WTC11 (cell line): Measurements from ENCODE around the gene CDH12. TPM values are rescaled to one million over a fixed set of nuclear protein-coding genes. Genes with fewer than 3 reads are reported as not detected.

Experiments
- ATAC-seq: fragments of 200-7000 bp; cut with Tn5 transposase; 2 replicates; pipeline ENCODE4 v1.10.0; 2021; ENCODE audit warnings: mild to moderate bottlenecking, moderate library complexity
- CTCF ChIA-PET: fragments of 300-600 bp; sonication (Branson Sonifier 250); formaldehyde crosslinking; loops from one replicate; lab custom pipeline; 2021; ENCODE audit warnings: antibody characterized with exemption; lab: Charles Lee
- POLR2A ChIA-PET: fragments of 350-600 bp; sonication (Branson Sonifier 250); formaldehyde crosslinking; loops from one replicate; lab custom pipeline; 2021; ENCODE audit warnings: antibody characterized with exemption; lab: Charles Lee
- DNase-seq: peaks from one replicate; pipeline ENCODE4 v3.0.0; 2021; ENCODE audit warnings: low spot score
- H3K27ac Mint-ChIP-seq: 2 replicates; pipeline ENCODE4 v1.8.0; 2021; ENCODE audit warnings: mixed read lengths
- H3K27me3 Mint-ChIP-seq: 2 replicates; pipeline ENCODE4 v1.8.0; 2021; ENCODE audit warnings: low read depth, mild to moderate bottlenecking, moderate library complexity, mixed read lengths
- H3K36me3 Mint-ChIP-seq: 2 replicates; pipeline ENCODE4 v1.8.0; 2021; ENCODE audit warnings: mixed read lengths
- H3K4me1 Mint-ChIP-seq: 2 replicates; pipeline ENCODE4 v1.8.0; 2022; ENCODE audit warnings: mixed read lengths
- H3K4me3 Mint-ChIP-seq: 2 replicates; pipeline ENCODE4 v1.8.0; 2021; ENCODE audit warnings: mild to moderate bottlenecking, moderate library complexity, mixed read lengths
- H3K9me3 Mint-ChIP-seq: 2 replicates; pipeline ENCODE4 v1.8.0; 2021; ENCODE audit warnings: mixed read lengths
- CREB1 ChIP-seq: sonication (generic); formaldehyde crosslinking; IDR thresholded peaks from 2 replicates; pipeline ENCODE4 v1.8.0; 2023; ENCODE audit warnings: mild to moderate bottlenecking, missing genetic modification reagents
- ERG ChIP-seq: fragments of 250-450 bp; sonication (Bioruptor Pico); IDR thresholded peaks from 2 replicates; pipeline ENCODE4 v1.8.0; 2021; ENCODE audit warnings: mild to moderate bottlenecking
- GABPB1 ChIP-seq: sonication (generic); formaldehyde crosslinking; IDR thresholded peaks from 2 replicates; pipeline ENCODE4 v1.8.1; 2023; ENCODE audit warnings: mild to moderate bottlenecking, missing genetic modification reagents
- GRHL2 ChIP-seq: fragments of 250-450 bp; sonication (Bioruptor Pico); IDR thresholded peaks from 2 replicates; pipeline ENCODE4 v1.8.0; 2022; ENCODE audit warnings: mild to moderate bottlenecking, moderate library complexity; ENCODE audit not compliant: insufficient replicate concordance, severe bottlenecking
- JAZF1 ChIP-seq: fragments of 250-450 bp; sonication (Bioruptor Pico); IDR thresholded peaks from 2 replicates; pipeline ENCODE4 v1.9.0; 2021; ENCODE audit warnings: moderate library complexity, mild to moderate bottlenecking, inconsistent platforms
- JUN ChIP-seq: sonication (generic); formaldehyde crosslinking; IDR thresholded peaks from 2 replicates; pipeline ENCODE4 v1.8.0; 2023; ENCODE audit warnings: mild to moderate bottlenecking, missing genetic modification reagents
- KAT7 ChIP-seq: sonication (generic); formaldehyde crosslinking; IDR thresholded peaks from 2 replicates; pipeline ENCODE4 v1.8.1; 2023; ENCODE audit warnings: missing genetic modification reagents, mild to moderate bottlenecking, borderline replicate concordance
- MXD4 ChIP-seq: fragments of 250-450 bp; sonication (Bioruptor Pico); IDR thresholded peaks from 2 replicates; pipeline ENCODE4 v1.8.0; 2021; ENCODE audit warnings: mild to moderate bottlenecking, moderate library complexity, borderline replicate concordance
- NFYB ChIP-seq: sonication (generic); formaldehyde crosslinking; conservative IDR thresholded peaks from 2 replicates; pipeline ENCODE4 v1.8.0; 2022; ENCODE audit warnings: low read depth, missing genetic modification reagents
- NR2C2 ChIP-seq: sonication (generic); formaldehyde crosslinking; IDR thresholded peaks from 2 replicates; pipeline ENCODE4 v1.8.0; 2022; ENCODE audit warnings: mild to moderate bottlenecking, missing genetic modification reagents
- OVOL2 ChIP-seq: fragments of 250-450 bp; sonication (Bioruptor Pico); IDR thresholded peaks from 2 replicates; pipeline ENCODE4 v1.9.0; 2021; ENCODE audit warnings: mild to moderate bottlenecking, borderline replicate concordance
- PRRX2 ChIP-seq: fragments of 250-450 bp; sonication (Bioruptor Pico); IDR thresholded peaks from 2 replicates; pipeline ENCODE4 v1.8.0; 2021; ENCODE audit warnings: mild to moderate bottlenecking
- RORB ChIP-seq: fragments of 250-450 bp; sonication (Bioruptor Pico); IDR thresholded peaks from 2 replicates; pipeline ENCODE4 v1.9.0; 2021; ENCODE audit warnings: mild to moderate bottlenecking
- SOX15 ChIP-seq: fragments of 250-450 bp; sonication (Bioruptor Pico); IDR thresholded peaks from 2 replicates; pipeline ENCODE4 v1.9.0; 2021; ENCODE audit warnings: mild to moderate bottlenecking
- TCF7 ChIP-seq: sonication (generic); formaldehyde crosslinking; IDR thresholded peaks from 2 replicates; pipeline ENCODE4 v1.8.0; 2022; ENCODE audit warnings: mild to moderate bottlenecking, low read depth, missing genetic modification reagents, moderate library complexity
- TP53 ChIP-seq: sonication (generic); formaldehyde crosslinking; IDR thresholded peaks from 2 replicates; pipeline ENCODE4 v1.8.1; 2023; ENCODE audit warnings: mild to moderate bottlenecking, missing genetic modification reagents
- ZBTB21 ChIP-seq: sonication (generic); formaldehyde crosslinking; IDR thresholded peaks from 2 replicates; pipeline ENCODE4 v1.8.1; 2023; ENCODE audit warnings: mild to moderate bottlenecking, missing genetic modification reagents, borderline replicate concordance
- ZNF219 ChIP-seq: sonication (generic); formaldehyde crosslinking; IDR thresholded peaks from 2 replicates; pipeline ENCODE4 v1.8.0; 2023; ENCODE audit warnings: missing genetic modification reagents, mild to moderate bottlenecking, borderline replicate concordance
- ZNF232 ChIP-seq: sonication (generic); formaldehyde crosslinking; IDR thresholded peaks from 2 replicates; pipeline ENCODE4 v1.8.0; 2022; ENCODE audit warnings: mild to moderate bottlenecking, missing genetic modification reagents
- ZNF396 ChIP-seq: fragments of 250-450 bp; sonication (Bioruptor Pico); IDR thresholded peaks from 2 replicates; pipeline ENCODE4 v1.8.0; 2021; ENCODE audit warnings: mild to moderate bottlenecking, moderate library complexity, borderline replicate concordance
- ZNF416 ChIP-seq: fragments of 250-450 bp; sonication (Bioruptor Pico); IDR thresholded peaks from 2 replicates; pipeline ENCODE4 v1.9.0; 2021; ENCODE audit warnings: mild to moderate bottlenecking, inconsistent platforms
- total RNA-seq: library from RNA; stranded (reverse); gene quantifications from 3 replicates; pipeline ENCODE4 v1.2.3, GENCODE V29; 2021
- TF ChIP-seq, protein P1 (sequence below): sonication (generic); formaldehyde crosslinking; IDR thresholded peaks from 2 replicates; pipeline ENCODE4 v1.8.1; 2022; ENCODE audit warnings: mild to moderate bottlenecking, missing genetic modification reagents, moderate library complexity, borderline replicate concordance
- TF ChIP-seq, protein P2 (sequence below): sonication (generic); formaldehyde crosslinking; conservative IDR thresholded peaks from 2 replicates; pipeline ENCODE4 v1.8.1; 2022; ENCODE audit warnings: mild to moderate bottlenecking, missing genetic modification reagents
- TF ChIP-seq, protein P3 (sequence below): fragments of 250-450 bp; sonication (Bioruptor Pico); IDR thresholded peaks from 2 replicates; pipeline ENCODE4 v1.9.0; 2021; ENCODE audit warnings: mild to moderate bottlenecking, borderline replicate concordance
- TF ChIP-seq, protein P4 (sequence below): sonication (generic); formaldehyde crosslinking; IDR thresholded peaks from 2 replicates; pipeline ENCODE4 v1.8.1; 2022; ENCODE audit warnings: mild to moderate bottlenecking, moderate library complexity, missing genetic modification reagents
- TF ChIP-seq, protein P5 (sequence below): fragments of 250-450 bp; sonication (Bioruptor Pico); conservative IDR thresholded peaks from 2 replicates; pipeline ENCODE4 v1.9.0; 2021; ENCODE audit warnings: mild to moderate bottlenecking
- TF ChIP-seq, protein P6 (sequence below): sonication (generic); formaldehyde crosslinking; IDR thresholded peaks from 2 replicates; pipeline ENCODE4 v1.8.0; 2022; ENCODE audit warnings: mild to moderate bottlenecking, missing genetic modification reagents

The CDH12 gene
- total RNA-seq, 1 experiment from 2014 or later: not detected

- Mint-ChIP-seq H3K4me1 (no peaks in the 10 kb centered on the region), H3K27ac (no peak overlapping the region), H3K9me3 (no peaks in the 10 kb centered on the region), H3K36me3 (no peaks in the 10 kb centered on the region), H3K4me3 (no peak overlapping the region), H3K27me3 (no peaks in the 10 kb centered on the region)
- ChIA-PET CTCF (no interaction called here), POLR2A (no interaction called here)
- ATAC-seq: no peak
- TF ChIP-seq, protein P1, sequence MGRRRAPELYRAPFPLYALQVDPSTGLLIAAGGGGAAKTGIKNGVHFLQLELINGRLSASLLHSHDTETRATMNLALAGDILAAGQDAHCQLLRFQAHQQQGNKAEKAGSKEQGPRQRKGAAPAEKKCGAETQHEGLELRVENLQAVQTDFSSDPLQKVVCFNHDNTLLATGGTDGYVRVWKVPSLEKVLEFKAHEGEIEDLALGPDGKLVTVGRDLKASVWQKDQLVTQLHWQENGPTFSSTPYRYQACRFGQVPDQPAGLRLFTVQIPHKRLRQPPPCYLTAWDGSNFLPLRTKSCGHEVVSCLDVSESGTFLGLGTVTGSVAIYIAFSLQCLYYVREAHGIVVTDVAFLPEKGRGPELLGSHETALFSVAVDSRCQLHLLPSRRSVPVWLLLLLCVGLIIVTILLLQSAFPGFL: no peak
- TF ChIP-seq CREB1 (CRISPR knock-in tag) (no peak), ZBTB21 (CRISPR knock-in tag) (no peak), MXD4 (no peak), GRHL2 (CRISPR knock-in tag) (no peak), KAT7 (CRISPR knock-in tag) (no peak), ZNF232 (CRISPR knock-in tag) (no peak), NR2C2 (CRISPR knock-in tag) (no peak), JUN (CRISPR knock-in tag) (no peak), NFYB (no peak), JAZF1 (CRISPR knock-in tag) (no peak)
- TF ChIP-seq, protein P2, sequence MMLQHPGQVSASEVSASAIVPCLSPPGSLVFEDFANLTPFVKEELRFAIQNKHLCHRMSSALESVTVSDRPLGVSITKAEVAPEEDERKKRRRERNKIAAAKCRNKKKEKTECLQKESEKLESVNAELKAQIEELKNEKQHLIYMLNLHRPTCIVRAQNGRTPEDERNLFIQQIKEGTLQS (CRISPR knock-in tag): no peak
- TF ChIP-seq, protein P3, sequence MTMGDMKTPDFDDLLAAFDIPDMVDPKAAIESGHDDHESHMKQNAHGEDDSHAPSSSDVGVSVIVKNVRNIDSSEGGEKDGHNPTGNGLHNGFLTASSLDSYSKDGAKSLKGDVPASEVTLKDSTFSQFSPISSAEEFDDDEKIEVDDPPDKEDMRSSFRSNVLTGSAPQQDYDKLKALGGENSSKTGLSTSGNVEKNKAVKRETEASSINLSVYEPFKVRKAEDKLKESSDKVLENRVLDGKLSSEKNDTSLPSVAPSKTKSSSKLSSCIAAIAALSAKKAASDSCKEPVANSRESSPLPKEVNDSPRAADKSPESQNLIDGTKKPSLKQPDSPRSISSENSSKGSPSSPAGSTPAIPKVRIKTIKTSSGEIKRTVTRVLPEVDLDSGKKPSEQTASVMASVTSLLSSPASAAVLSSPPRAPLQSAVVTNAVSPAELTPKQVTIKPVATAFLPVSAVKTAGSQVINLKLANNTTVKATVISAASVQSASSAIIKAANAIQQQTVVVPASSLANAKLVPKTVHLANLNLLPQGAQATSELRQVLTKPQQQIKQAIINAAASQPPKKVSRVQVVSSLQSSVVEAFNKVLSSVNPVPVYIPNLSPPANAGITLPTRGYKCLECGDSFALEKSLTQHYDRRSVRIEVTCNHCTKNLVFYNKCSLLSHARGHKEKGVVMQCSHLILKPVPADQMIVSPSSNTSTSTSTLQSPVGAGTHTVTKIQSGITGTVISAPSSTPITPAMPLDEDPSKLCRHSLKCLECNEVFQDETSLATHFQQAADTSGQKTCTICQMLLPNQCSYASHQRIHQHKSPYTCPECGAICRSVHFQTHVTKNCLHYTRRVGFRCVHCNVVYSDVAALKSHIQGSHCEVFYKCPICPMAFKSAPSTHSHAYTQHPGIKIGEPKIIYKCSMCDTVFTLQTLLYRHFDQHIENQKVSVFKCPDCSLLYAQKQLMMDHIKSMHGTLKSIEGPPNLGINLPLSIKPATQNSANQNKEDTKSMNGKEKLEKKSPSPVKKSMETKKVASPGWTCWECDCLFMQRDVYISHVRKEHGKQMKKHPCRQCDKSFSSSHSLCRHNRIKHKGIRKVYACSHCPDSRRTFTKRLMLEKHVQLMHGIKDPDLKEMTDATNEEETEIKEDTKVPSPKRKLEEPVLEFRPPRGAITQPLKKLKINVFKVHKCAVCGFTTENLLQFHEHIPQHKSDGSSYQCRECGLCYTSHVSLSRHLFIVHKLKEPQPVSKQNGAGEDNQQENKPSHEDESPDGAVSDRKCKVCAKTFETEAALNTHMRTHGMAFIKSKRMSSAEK (CRISPR knock-in tag): no peak
- TF ChIP-seq, protein P4, sequence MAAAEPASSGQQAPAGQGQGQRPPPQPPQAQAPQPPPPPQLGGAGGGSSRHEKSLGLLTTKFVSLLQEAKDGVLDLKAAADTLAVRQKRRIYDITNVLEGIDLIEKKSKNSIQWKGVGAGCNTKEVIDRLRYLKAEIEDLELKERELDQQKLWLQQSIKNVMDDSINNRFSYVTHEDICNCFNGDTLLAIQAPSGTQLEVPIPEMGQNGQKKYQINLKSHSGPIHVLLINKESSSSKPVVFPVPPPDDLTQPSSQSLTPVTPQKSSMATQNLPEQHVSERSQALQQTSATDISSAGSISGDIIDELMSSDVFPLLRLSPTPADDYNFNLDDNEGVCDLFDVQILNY (CRISPR knock-in tag): no peak
- DNase-seq: no peak
These were observed 1060.4 kb downstream of the CDH12 start for GRCh38 chr5:21792748-21793147.

- Mint-ChIP-seq H3K27me3 (no peaks in the 10 kb centered on the region), H3K9me3 (peaks cover 4% of the 10 kb centered on the region; the same call in 1 of the 2 replicates), H3K36me3 (no peaks in the 10 kb centered on the region), H3K4me3 (no peak overlapping the region), H3K4me1 (no peaks in the 10 kb centered on the region), H3K27ac (no peak overlapping the region)
- ChIA-PET CTCF (no interaction called here), POLR2A (no interaction called here)
- ATAC-seq (no peak), DNase-seq (no peak)
- TF ChIP-seq JAZF1 (CRISPR knock-in tag): no peak
- no peak for TF ChIP-seq TP53 (CRISPR knock-in tag)
- no peak for TF ChIP-seq GABPB1 (CRISPR knock-in tag)
- TF ChIP-seq SOX15 (CRISPR knock-in tag): no peak
- TF ChIP-seq TCF7 (CRISPR knock-in tag): no peak
- TF ChIP-seq, protein P5, sequence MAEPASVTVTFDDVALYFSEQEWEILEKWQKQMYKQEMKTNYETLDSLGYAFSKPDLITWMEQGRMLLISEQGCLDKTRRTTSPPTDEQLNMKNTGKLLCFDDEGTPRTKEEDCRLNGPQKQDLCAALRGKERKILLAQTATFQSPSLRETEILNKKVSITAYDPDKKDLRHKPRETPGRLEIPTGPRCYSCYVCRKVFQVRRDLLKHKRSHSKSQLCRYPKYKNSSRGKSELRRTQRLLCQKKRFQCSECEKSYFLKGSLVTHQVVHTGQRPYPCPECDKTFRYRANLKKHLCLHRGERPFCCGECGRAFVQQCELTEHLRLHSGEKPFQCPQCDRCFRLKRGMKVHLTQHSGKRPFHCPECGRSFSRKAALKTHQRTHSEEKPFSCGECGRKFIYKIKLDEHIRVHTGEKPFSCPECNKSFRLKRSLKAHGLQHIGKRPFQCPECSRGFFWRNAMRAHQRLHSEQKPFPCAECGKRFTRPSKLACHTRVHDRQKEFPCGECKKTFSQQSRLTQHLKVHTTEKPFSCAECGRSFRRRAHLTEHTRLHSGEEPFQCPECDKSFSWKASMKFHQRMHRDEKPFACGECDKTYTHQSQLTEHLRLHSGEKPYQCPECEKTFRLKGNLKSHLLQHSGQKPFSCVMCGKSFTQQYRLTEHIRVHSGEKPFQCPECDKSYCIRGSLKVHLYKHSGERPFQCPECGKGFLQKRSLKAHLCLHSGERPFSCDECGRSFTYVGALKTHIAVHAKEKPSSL (CRISPR knock-in tag): no peak
- TF ChIP-seq ZNF219 (CRISPR knock-in tag): no peak
- no peak for TF ChIP-seq OVOL2 (CRISPR knock-in tag)
- TF ChIP-seq CREB1 (CRISPR knock-in tag): no peak
- TF ChIP-seq PRRX2 (CRISPR knock-in tag): no peak
- TF ChIP-seq ERG (CRISPR knock-in tag): no peak
- TF ChIP-seq NFYB: no peak
- TF ChIP-seq, protein P6, sequence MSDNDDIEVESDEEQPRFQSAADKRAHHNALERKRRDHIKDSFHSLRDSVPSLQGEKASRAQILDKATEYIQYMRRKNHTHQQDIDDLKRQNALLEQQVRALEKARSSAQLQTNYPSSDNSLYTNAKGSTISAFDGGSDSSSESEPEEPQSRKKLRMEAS (CRISPR knock-in tag): no peak
- TF ChIP-seq RORB (CRISPR knock-in tag): no peak
- TF ChIP-seq ZNF396 (CRISPR knock-in tag): no peak
- no peak for TF ChIP-seq ZNF416 (CRISPR knock-in tag)
These were observed 1061.8 kb downstream of the CDH12 start for GRCh38 chr5:21791304-21791703.
